ENCODE results near the gene HIP1R. TPM values are rescaled to one million over a fixed set of nuclear protein-coding genes. Genes with fewer than 3 reads are reported as not detected.
A peak's percentile ranks its signal among the peaks of the same experiment; 100 is the strongest.

Gene HIP1R
- total and polyA plus RNA-seq, 8 donors, result 23.7 to 36.7 (median 30.4) TPM

- Histone ChIP-seq H3K9me3 (no peaks in the 10 kb centered on the region), H3K4me3 (no peak overlapping the region), H3K27ac (peak overlapping the region; percentile 90 to 95), H3K27me3 (no peaks in the 10 kb centered on the region), H3K36me3 (no peaks in the 10 kb centered on the region), H3K4me1 (peaks cover 49 to 94% of the 10 kb centered on the region in 2 donors)
- DNase-seq (no peak), ATAC-seq (peak; percentile 27)
- intact Hi-C loops (cut with DNase I), result no loop called here
- TF ChIP-seq, protein P1, sequence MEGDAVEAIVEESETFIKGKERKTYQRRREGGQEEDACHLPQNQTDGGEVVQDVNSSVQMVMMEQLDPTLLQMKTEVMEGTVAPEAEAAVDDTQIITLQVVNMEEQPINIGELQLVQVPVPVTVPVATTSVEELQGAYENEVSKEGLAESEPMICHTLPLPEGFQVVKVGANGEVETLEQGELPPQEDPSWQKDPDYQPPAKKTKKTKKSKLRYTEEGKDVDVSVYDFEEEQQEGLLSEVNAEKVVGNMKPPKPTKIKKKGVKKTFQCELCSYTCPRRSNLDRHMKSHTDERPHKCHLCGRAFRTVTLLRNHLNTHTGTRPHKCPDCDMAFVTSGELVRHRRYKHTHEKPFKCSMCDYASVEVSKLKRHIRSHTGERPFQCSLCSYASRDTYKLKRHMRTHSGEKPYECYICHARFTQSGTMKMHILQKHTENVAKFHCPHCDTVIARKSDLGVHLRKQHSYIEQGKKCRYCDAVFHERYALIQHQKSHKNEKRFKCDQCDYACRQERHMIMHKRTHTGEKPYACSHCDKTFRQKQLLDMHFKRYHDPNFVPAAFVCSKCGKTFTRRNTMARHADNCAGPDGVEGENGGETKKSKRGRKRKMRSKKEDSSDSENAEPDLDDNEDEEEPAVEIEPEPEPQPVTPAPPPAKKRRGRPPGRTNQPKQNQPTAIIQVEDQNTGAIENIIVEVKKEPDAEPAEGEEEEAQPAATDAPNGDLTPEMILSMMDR (IDR thresholded peaks at IDR 0.05), result no peak
Measured at GRCh38 chr12:122886851-122887818, 51.9 kb downstream of the HIP1R start.

GRCh38 chr12:122887819-122888212, 52.6 kb downstream of the HIP1R start:
- intact Hi-C loops (cut with DNase I), result no loop called here
- DNase-seq (no peak), ATAC-seq (no peak)
- TF ChIP-seq, protein P1 (IDR thresholded peaks at IDR 0.05), result no peak
- Histone ChIP-seq H3K27me3 (no peaks in the 10 kb centered on the region), H3K4me3 (peak overlapping the region in 1 of 2 donors; percentile 22), H3K36me3 (no peaks in the 10 kb centered on the region), H3K27ac (peak overlapping the region; percentile 90 to 95), H3K9me3 (no peaks in the 10 kb centered on the region), H3K4me1 (peaks cover 56 to 95% of the 10 kb centered on the region in 2 donors)

DNA sequence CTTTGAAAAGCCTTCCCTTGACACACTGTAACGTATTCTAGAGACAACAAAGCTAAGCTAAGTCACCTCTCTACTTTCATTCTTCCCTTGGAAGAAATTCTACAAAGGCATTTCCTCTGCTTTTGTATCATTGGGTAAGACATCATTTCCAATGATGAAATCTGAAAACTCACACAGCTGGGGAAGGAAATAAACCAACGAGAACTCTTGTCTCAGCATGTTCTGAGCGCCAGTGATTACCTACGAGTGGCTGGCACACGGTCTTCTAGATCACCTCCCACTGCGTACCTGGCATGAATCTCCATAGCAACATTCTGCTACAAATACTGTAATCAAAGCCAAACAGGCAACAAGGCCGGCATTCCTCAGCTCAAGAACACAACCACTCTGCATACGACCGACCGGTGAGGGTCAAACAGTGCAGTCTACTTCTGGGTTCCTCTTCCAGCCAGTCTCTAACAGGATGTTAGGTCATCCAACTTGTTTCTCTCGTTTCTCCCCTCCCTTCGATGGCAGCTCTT, 53.0 kb downstream of the HIP1R start:
- no peaks in the 10 kb centered on the region for H3K36me3 ChIP-seq
- peak overlapping the region; percentile 90 to 95 for H3K27ac ChIP-seq
- DNase-seq (peak in 2 of 4 donors; percentile 83 to 88), ATAC-seq (peak; percentile 83)
- H3K27me3 ChIP-seq, result no peaks in the 10 kb centered on the region
- TF ChIP-seq, protein P1 (IDR thresholded peaks at IDR 0.05), result no peak
- peak overlapping the region in 1 of 2 donors; percentile 22 for H3K4me3 ChIP-seq
- intact Hi-C loops (cut with DNase I), result no loop called here
- H3K4me1 ChIP-seq, result peaks cover 56 to 95% of the 10 kb centered on the region in 2 donors
- no peaks in the 10 kb centered on the region for H3K9me3 ChIP-seq

DNA sequence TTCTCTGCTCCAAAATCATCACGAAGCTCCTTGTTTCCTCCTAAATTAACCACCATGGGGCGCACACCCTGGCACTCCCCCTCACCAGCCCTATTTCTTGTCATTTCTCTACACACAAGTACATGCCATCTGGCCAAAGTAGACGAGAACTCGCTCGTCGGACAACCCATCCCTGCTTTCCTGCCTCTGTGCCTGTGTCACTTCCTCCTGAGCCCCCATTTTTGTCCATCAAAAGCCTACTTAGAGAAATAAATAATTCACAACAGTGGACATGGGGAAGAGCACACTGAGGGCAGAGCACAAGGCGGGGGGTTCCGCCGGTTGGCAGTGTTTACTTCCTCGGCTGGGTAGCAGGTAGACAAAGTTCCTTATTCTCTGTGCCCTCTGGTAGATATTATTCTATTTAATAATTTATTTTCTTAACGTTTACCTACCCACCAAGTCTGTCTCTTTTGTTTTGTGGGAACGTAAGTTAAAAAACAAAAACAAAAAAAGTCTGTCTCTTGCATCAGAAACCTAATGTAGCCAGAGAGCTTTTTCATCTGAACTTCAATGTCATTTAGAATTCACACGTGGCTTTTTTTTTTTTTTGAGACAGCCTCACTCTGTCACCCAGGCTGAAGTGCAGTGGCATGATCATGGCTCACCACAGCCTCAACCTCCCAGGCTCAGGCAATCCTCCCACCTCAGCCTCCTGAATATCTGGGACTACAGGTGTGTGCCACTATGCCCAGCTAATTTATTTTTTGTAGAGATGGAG, 54.7 kb downstream of the HIP1R start:
- H3K36me3 ChIP-seq, result no peaks in the 10 kb centered on the region
- H3K4me3 ChIP-seq, result no peak overlapping the region
- no peak for DNase-seq
- peak overlapping the region; percentile 90 to 95 for H3K27ac ChIP-seq
- H3K27me3 ChIP-seq, result no peaks in the 10 kb centered on the region
- peaks cover 59 to 96% of the 10 kb centered on the region in 2 donors for H3K4me1 ChIP-seq
- intact Hi-C loops (cut with DNase I), result no loop called here
- TF ChIP-seq, protein P1 (IDR thresholded peaks at IDR 0.05), result no peak
- H3K9me3 ChIP-seq, result no peaks in the 10 kb centered on the region
- ATAC-seq, result no peak

Data from left lung (tissue), 10 donors.